Heart right ventricle (tissue), 16 donors: ENCODE results near the gene ATP5IF1. TPM values are rescaled to one million over a fixed set of nuclear protein-coding genes. Genes with fewer than 3 reads are reported as not detected.
A peak's percentile ranks its signal among the peaks of the same experiment; 100 is the strongest.

Source experiments
- ATAC-seq, 8 donors: fragments of 200-7000 bp; cut with Tn5 transposase; one replicate each; pipeline ENCODE4 v1.9.1; 2020; ENCODE audit warnings: mild to moderate bottlenecking in 8 of 8, moderate library complexity in 8 of 8, moderate number of reproducible peaks in 1 of 8
- DNase-seq, 2 donors: peaks; one replicate each; pipeline ENCODE4 v3.0.0-alpha.2; 2020
- H3K27ac ChIP-seq, 10 donors: fragments of 200-600 bp; sonication (generic) in 2 of 10; one replicate each; pipeline versions ENCODE4 v1.5.0 to v1.8.0; 2020 to 2022; ENCODE audit warnings: mild to moderate bottlenecking in 3 of 10
- H3K27me3 ChIP-seq, 7 donors: fragments of 200-600 bp; one replicate each; pipeline ENCODE4 v1.8.0; 2021 to 2022; ENCODE audit warnings: mild to moderate bottlenecking in 2 of 7
- H3K36me3 ChIP-seq, 9 donors: fragments of 200-600 bp; sonication (generic) in 1 of 9; one replicate each; pipeline versions ENCODE4 v1.5.0 to v1.8.0; 2020 to 2022; ENCODE audit warnings: mild to moderate bottlenecking in 2 of 9
- H3K4me1 ChIP-seq, 9 donors: fragments of 200-600 bp; sonication (generic) in 1 of 9; one replicate each; pipeline versions ENCODE4 v1.5.0 to v1.8.0; 2020 to 2022; ENCODE audit warnings: mild to moderate bottlenecking in 4 of 9
- H3K4me3 ChIP-seq, 10 donors: fragments of 200-600 bp; sonication (generic) in 2 of 10; one replicate each; pipeline versions ENCODE4 v1.5.0 to v1.8.0; 2020 to 2022; ENCODE audit warnings: mild to moderate bottlenecking in 7 of 10, moderate library complexity in 2 of 10
- H3K9me3 ChIP-seq, 11 donors: fragments of 200-600 bp in 10 of 11; sonication (generic) in 2 of 11; one replicate each; pipeline versions ENCODE4 v1.5.0 to v1.8.0; 2013 to 2022; ENCODE audit warnings: mild to moderate bottlenecking in 2 of 11, control low read depth in 1 of 11, moderate library complexity in 1 of 11
- WGBS, 2 donors: extraction: QIAGEN DNeasy Blood & Tissue Kit; methylation state at CpG; one replicate each; pipeline ENCODE4 v1.1.7; 2013; ENCODE audit warnings: inconsistent platforms in 1 of 2; 5-methylcytosine and 5-hydroxymethylcytosine counted together
- intact Hi-C, 10 donors: fragments of 100-400 bp; cut with DNase I; formaldehyde crosslinking; loops; one replicate each; pipeline versions ENCODE4 v1.11.1 to v1.14.2; 2022
- polyA plus RNA-seq, 2 donors: library from polyadenylated mRNA; stranded (reverse); fragments of 200-250 nt; gene quantifications; one replicate each; pipeline ENCODE4 v1.2.3, GENCODE V29; 2013
- total RNA-seq, 10 donors: library from RNA; stranded (reverse); fragmentation: NEBNext Ultra II Directional in 3 of 10; extraction: Animal tissue kit (Norgen Biotek cat#: 25700) in 3 of 10; gene quantifications; one replicate each; pipeline versions ENCODE4 v1.2.1 to v1.2.4, GENCODE V29; 2021 to 2023
- TF ChIP-seq, protein P1 (sequence below), 9 donors: fragments of 200-600 bp; sonication (generic) in 2 of 9; IDR thresholded peaks; one replicate each; pipeline versions ENCODE4 v1.5.0 to v1.8.0; 2021 to 2022; ENCODE audit warnings: antibody characterized with exemption in 9 of 9, mild to moderate bottlenecking in 5 of 9, moderate library complexity in 1 of 9
- donor health status: Arrhythmogenic right ventricular cardiomyopathy.
- donor health status: ischemic (EF 13 %, LVEDD 7.1; RV severe dilation, severe dysfunction).
- donor health status: healthy with polysubstance abuse.
- donor health status: DM: no; HTN: yes; CAD: no.
- donor health status: DM: no; HTN: no; CAD: no.
- donor health status: ischemic (EF 25% LVEDD 6.9; RV normal size, moderate dysfunction).
- donor health status: ischemic (EF 25% LVEDD 5.7; RV mildly dilated, moderate dysfunction).
- donor health status: healthy.
- donor health status: DM: yes; HTN: yes; CAD: no.
- donor health status: Ischemic cardiomyopathy.
- donor health status: ischemic (EF 35%, LVEDD 5.7; RV mildly dilated, moderate dysfunction).
- donor health status: nonischemic (EF 11% LVEDD 7.7; RV severe dilation, severe dysfunction).
- donor health status: DM: yes; HTN: yes; CAD: no.
- donor health status: PGD.
- donor health status: ischemic (EF 29% LVEDD 5.4; RV normal size, mild dysfunction).
- donor health status: nonischemic (EF 23%, LVEDD 6.1; RV moderate dilation, normal function).

Gene ATP5IF1
- total and polyA plus RNA-seq, 12 donors: 255 to 3,942 (median 420) TPM

DNA sequence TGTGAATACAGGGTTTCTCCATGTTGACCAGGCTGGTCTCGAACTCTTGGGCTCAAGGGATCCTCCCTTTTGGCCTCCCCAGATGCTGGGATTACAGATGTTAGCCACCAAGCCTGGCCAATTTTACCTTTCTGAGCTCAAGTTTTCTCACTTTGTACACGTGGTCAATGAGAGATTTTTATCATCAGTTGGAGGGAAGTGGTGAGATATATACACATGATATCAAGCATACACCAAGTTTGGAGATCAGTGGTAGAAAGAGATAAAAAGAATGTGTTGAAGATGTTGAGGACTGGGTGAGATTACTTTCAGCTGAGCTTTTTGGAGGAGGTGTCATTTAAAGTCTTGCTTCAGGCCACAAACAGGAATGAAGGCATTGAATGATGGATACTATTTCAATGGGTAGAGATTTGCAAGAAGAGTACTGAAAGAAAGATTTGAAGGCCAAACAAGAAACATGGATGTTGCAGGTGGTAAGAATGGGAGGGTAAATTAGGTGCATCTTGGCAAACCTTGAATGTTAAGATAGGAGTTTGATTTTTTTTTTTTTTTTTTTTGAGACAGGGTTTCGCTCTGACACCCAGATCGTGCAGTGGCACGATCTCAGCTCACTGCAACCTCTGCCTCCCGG, 20.4 kb downstream of the ATP5IF1 start:
- intact Hi-C loops: loop anchor here in 1 of 10 donors (5.0 kb wide), 1 partner anchor 71 kb away; the partner anchor contains the start of gene MED18

DNA sequence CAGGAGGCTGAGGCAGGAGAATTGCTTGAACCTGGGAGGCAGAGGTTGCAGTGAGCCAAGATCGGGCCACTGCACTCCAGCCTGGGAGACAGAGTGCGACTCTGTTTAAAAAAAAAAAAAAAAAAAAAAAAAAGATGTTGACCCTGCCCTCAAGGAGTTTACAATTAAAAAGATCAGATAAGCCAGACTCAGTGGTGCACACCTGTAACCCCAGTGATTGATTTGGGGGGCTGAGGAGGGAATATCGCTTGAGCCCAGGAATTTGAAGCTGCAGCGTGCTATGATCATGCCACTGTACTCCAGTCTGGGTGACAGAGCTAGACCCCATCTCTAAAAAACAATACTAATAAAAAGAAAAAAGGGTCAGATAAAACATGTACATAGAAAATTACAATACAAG, 21.8 kb downstream of the ATP5IF1 start:
- WGBS, 2 donors: 98 to 100% methylated on average over 4 of the region's 4 CpGs
- H3K27me3 ChIP-seq: no peaks in the 10 kb centered on the region
- H3K36me3 ChIP-seq: no peaks in the 10 kb centered on the region
- H3K27ac ChIP-seq: no peak overlapping the region
- intact Hi-C loops: loop anchor here in 1 of 10 donors (5.0 kb wide), 1 partner anchor 70 kb away; the partner anchor contains the start of gene MED18
- peaks cover 0 to 33% (median 17%) of the 10 kb centered on the region in 9 donors for H3K4me1 ChIP-seq
- no peak for ATAC-seq
- no peak for DNase-seq
- no peaks in the 10 kb centered on the region for H3K9me3 ChIP-seq
- no peak overlapping the region for H3K4me3 ChIP-seq
- TF ChIP-seq, protein P1, sequence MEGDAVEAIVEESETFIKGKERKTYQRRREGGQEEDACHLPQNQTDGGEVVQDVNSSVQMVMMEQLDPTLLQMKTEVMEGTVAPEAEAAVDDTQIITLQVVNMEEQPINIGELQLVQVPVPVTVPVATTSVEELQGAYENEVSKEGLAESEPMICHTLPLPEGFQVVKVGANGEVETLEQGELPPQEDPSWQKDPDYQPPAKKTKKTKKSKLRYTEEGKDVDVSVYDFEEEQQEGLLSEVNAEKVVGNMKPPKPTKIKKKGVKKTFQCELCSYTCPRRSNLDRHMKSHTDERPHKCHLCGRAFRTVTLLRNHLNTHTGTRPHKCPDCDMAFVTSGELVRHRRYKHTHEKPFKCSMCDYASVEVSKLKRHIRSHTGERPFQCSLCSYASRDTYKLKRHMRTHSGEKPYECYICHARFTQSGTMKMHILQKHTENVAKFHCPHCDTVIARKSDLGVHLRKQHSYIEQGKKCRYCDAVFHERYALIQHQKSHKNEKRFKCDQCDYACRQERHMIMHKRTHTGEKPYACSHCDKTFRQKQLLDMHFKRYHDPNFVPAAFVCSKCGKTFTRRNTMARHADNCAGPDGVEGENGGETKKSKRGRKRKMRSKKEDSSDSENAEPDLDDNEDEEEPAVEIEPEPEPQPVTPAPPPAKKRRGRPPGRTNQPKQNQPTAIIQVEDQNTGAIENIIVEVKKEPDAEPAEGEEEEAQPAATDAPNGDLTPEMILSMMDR (IDR thresholded peaks at IDR 0.05): no peak

More for the DNA sequence above, 20.4 kb downstream of the ATP5IF1 start:
- DNase-seq (no peak), ATAC-seq (no peak)
- Histone ChIP-seq H3K27ac (no peak overlapping the region), H3K36me3 (no peaks in the 10 kb centered on the region), H3K9me3 (no peaks in the 10 kb centered on the region), H3K4me3 (no peak overlapping the region), H3K4me1 (peaks cover 0 to 22% (median 14%) of the 10 kb centered on the region in 9 donors), H3K27me3 (no peaks in the 10 kb centered on the region)
- 84 to 85% methylated on average over 6 of the region's 6 CpGs for WGBS, 2 donors
- TF ChIP-seq, protein P1 (IDR thresholded peaks at IDR 0.05): no peak

DNA sequence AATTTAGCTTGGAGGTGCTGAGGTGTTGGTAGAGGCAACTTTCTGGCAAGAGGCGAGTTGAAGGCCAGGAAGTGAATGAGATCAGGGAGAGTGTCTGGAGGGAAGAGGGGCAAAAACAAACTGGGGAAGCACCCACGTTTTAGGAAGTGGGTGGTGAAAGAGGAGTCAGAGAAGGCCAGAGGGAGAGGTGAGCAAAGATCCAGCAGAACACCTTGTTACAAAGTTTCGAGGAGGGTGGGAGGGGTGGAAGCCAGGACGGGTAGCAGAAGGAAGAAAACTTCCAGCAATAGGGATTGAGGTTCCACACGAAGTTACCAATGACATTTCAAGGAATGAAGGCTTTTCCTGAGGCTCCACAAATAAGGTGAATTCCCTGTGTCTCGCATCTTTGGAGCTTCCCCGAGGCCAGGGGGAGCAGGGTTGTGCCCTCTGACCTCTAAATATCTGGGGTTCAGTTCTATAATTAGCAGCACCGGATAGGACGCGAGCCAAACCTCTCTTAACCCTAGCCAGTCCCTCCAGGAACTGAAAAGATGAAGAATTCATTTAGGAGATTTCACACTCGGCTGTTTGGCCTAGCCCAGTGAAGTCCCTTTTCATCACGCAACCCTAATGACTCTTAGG, 22.8 kb downstream of the ATP5IF1 start:
- Histone ChIP-seq H3K4me3 (peak overlapping the region in 9 of 10 donors; percentile 1 to 100 (median 92)), H3K9me3 (no peaks in the 10 kb centered on the region), H3K36me3 (no peaks in the 10 kb centered on the region), H3K27ac (peak overlapping the region in 9 of 10 donors; percentile 32 to 94 (median 86)), H3K4me1 (peaks cover 0 to 41% (median 17%) of the 10 kb centered on the region in 9 donors), H3K27me3 (no peaks in the 10 kb centered on the region)
- 6% methylated on average over 12 of the region's 12 CpGs for WGBS, 2 donors
- TF ChIP-seq, protein P1 (IDR thresholded peaks at IDR 0.05): no peak
- DNase-seq (no peak), ATAC-seq (peak in 1 of 8 donors; percentile 2)
- intact Hi-C loops: loop anchor here in 2 of 10 donors (1.0 to 5.0 kb wide), 2 partner anchors 69 to 111 kb away; partner anchors contain the start of genes MED18 (in 1 of the 2) and PHACTR4 (in 1 of the 2)

DNA sequence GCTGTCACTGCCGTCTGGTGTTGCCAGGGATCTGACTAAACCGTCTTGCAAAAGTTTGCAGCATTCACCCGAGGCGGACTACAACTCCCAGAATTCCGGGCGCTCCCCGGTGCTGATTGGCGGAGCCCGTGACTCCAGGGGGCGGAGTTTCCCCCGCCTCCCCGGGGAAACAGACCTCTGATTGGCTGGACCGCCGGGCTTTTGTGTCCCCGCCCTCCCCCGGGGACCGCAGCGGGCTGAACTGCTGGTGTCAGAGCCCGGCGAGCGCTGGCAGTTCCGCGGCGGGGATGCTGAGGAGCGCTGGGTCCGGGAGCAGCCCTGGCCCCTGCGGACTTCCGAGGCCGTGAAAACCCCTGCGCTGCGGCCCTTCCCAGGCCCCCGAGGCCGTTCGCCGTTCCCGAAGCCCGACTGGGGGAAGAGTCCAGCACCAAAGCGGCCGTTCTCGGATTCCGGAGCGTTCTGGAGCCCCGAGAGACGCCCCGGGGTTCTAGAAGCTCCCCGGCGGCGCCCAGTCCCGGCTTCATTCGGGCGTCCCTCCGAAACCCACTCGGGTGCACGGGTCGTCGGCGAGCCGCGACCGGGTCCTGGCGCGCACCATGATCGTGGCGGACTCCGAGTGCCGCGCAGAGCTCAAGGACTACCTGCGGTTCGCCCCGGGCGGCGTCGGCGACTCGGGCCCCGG, 23.5 kb downstream of the ATP5IF1 start, which contains the start of gene SESN2:
Gene SESN2, plus strand, starts transcription at position 267 of the 682 bp plus-strand sequence. Its CDS starts 330 bp downstream, at position 597.
- TF ChIP-seq, protein P1 (IDR thresholded peaks at IDR 0.05): peak in 1 of 9 donors; percentile 11
- no peaks in the 10 kb centered on the region for H3K36me3 ChIP-seq
- 0 to 1% methylated on average over 70 to 76 of the region's 76 CpGs for WGBS, 2 donors
- H3K27ac ChIP-seq: peak within 1 kb of the TSS; percentile 47 to 94 (median 86)
- peaks cover 0 to 45% (median 18%) of the 10 kb centered on the region in 9 donors for H3K4me1 ChIP-seq
- H3K27me3 ChIP-seq: no peaks in the 10 kb centered on the region
- H3K9me3 ChIP-seq: no peaks in the 10 kb centered on the region
- intact Hi-C loops: loop anchor here in 2 of 10 donors (1.0 to 5.0 kb wide), 2 partner anchors 68 to 110 kb away; partner anchors contain the start of genes MED18 (in 1 of the 2) and PHACTR4 (in 1 of the 2)
- DNase-seq: peak; percentile 99
- H3K4me3 ChIP-seq: peak within 1 kb of the TSS; percentile 87 to 100 (median 98)
- peak; percentile 96 to 99 (median 98) for ATAC-seq
